ENCODE results near the gene METTL25.
A peak's percentile ranks its signal among the peaks of the same experiment; 100 is the strongest.
"Not testable (repeated sequence)": the region's sequence is repeated elsewhere in the genome, so short reads cannot be mapped to it uniquely, and the experiment has no call there.

METTL25 gene

DNA sequence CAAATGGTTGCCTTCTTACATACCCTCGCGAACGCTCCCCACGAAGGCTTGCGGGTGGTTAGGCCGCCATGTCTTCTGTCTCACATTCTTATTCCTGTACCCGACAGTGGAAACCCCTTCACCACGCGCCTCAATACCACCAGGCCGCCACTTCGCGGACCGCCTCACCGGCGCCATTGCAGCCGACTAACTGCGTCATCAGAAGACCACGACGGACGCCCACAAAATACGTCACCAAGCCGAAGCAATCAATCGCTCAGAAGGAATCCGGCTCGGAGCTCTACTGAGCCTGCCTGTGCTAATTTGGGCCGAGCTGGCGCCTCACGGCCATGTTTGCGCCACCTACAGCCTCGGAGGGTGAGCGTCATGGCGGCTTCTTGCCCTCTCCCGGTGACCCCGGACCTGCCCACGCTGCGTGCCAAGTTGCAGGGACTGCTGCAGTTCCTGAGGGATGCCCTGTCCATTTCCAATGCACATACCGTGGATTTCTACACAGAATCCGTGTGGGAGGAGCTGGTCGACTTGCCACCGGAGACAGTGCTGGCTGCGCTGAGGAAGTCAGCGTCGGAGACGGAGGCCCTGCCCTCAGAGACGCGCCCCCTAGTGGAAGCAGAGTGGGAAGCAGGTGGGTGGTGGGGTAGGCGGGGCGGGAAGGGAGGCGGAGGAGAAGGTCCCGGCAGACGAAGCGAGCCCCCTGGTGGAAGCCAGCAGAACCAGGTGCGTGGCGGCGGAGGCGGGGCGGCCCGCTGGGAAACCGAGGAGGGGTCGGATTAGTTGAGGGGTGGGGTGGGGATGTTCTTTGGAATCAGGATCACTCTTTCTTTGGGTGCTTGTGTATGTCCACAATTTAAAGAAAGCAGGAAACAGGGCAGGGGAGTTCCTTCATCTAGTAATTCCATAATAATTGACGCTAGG, at the start of gene METTL25, which contains the start of gene CCDC59:
METTL25 (plus strand) TSS at position 330 of the 915 bp plus-strand sequence; CDS start at position 367, 37 bp downstream.
CCDC59 (minus strand) TSS at position 188 of the 915 bp plus-strand sequence; CDS start at position 177, 11 bp downstream.
- peak; percentile 94 to 97 for DNase-seq (ENCODE audit: low read depth in 1 of 2, low spot score in 1 of 2)

- DNase-seq (ENCODE audit: low read depth in 1 of 2, low spot score in 1 of 2) = no peak
These were observed 43.9 kb upstream of the METTL25 start for GRCh38 chr12:82314406-82314892.

DNA sequence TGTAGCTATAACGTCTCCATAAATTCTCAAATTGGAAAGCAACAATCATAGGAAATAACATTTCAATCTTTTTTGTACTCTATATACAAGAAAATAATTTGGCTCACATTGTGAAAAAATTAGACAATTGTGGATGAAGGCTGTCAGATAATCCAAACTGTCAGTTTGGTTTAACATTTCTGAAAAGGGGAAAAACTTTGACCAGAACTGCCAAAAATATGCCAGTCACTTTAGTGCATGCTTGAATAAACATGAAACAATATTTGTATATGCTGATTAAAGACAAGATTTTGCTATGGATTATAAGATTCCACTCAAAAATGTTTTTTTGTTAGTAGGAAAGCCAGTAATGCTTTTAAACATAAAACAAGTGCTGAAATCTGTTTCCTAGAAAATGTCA, 39.1 kb upstream of the METTL25 start:
- DNase-seq (ENCODE audit: low read depth in 1 of 2, low spot score in 1 of 2) = no peak

DNA sequence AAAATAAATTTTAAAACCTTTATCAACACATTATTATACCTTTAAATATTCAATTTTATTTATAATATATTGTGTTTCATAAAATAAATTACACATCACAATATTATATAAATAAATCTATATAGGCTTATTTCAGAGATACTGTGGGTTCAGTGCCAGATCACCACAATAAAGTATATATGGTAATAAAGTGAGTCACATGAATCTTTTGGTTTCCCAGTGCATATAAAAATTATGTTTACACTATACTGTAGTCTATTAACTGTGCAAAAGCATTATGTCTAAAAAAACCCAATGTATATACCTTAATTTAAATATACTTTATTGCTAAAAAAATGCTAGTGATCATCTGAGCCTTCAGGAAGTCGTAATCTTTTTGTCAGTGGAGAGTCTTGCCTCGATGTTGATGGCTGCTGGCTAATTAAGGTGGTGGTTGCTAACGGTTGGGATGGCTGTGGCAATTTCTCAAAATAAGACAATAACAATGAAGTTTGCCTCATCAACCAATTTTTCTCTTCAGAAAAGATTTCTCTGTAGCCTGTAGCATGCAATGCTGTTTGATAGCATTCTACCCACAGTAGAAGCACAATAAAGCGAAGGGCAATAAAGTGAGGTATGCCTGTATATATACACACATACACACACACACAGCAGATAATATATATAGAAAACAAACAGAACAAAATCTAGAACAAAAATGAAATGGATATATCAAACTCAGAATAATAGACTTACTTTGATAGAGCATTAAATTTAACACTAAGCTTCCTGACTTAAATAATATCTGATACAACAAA, 32.6 kb upstream of the METTL25 start:
- DNase-seq (ENCODE audit: low read depth in 1 of 2, low spot score in 1 of 2) = no peak

GRCh38 chr12:82326905-82327503, 31.3 kb upstream of the METTL25 start:
- DNase-seq (ENCODE audit: low read depth in 1 of 2, low spot score in 1 of 2) = no peak

DNA sequence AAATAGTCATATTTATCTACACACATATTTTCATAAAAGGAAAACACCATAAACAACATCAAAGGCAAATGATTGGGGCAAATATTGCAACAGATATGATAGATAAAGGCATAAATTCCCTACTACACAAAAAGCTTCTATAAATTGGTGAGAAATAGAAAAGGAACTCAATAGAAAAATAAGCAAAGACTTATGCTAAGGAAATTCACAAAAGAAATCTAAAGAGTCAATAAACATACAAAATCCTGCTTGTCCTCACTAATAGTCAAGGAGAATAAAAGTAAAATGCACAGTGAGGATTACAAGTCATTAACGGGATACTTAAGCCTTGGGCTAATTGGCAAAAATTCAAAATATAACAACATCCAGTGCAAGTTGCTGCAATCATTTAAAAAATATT, 30.5 kb upstream of the METTL25 start:
- no peak for DNase-seq (ENCODE audit: low read depth in 1 of 2, low spot score in 1 of 2)

DNA sequence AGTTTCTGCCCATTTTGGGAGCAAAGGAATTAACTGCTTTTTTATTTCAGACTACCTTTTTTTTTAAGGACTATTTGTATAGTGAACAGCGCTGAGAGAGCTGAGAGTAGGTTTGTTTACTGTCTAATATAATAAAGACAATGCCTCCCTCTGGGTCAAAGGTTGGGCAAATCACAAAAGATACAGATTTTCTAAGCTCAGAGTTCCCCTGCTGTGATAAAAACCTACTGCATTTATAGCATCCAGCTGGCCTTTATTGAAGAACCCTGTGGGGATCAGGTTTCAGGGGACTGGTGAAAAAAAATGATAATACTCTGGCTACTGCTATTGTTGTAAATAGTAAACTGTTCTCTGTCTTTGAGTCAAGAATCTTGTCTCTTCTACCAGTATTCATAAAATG, 28.8 kb upstream of the METTL25 start:
- DNase-seq (ENCODE audit: low read depth in 1 of 2, low spot score in 1 of 2) = no peak

DNA sequence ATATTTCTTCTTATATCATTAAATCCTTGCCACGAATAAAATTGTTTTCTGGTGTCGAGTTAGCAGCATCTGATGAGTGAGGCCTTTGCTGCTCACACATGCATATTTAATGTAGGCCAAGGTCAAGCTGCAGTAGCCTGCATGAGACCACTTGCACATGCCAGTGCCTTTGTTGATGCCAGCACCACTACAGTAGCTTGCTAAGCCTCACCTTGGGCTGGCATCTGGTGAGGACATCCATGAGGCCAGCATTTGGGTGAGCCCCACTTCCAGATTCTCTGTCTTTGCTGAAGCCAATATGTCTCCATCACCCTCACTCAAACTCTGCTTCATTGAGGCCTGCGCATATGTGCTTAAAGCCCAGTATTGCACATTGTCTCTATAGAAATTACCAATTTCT, 8.2 kb upstream of the METTL25 start:
- no peak for DNase-seq (ENCODE audit: low read depth in 1 of 2, low spot score in 1 of 2)

- DNase-seq (ENCODE audit: low read depth in 1 of 2, low spot score in 1 of 2) = no peak
These were observed 6.9 kb upstream of the METTL25 start for GRCh38 chr12:82351390-82351789.

DNA sequence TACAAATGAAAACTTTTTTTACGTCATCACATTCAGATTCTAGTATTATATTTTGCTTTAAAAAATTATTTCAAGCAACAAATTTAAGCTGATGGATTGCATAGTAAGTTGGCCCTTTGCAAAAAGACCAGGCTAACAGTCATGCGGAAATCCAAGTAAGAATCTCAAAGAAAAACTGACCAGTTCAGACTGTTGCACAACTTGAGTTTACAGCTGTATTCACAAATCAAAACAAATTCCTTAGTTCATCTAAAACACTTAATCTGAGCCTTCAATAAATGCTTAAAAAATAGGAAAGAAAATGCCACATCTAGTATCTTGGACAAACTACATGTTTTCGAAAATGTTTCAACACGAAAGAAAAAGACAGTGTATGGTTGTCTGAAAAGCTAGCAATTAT, 989 bp upstream of the METTL25 start:
- no peak for DNase-seq (ENCODE audit: low read depth in 1 of 2, low spot score in 1 of 2)

DNA sequence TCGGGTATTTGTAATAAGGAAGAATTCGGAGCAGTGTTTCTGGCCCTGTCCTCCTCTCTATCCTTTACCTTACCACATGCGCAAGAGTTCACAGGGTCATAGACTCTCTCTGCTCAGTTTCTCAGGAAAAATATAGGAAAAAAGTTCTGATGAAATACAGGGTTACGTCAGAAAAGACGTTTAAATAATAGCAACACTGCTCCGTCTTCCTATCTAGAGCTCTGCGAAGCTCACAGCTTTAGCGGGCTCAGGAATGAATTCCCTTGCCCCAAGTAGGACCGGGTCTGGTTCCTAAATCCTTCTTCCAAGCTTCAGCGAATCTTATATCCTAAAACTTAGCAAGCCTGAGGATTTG, 507 bp upstream of the METTL25 start:
- no peak for DNase-seq (ENCODE audit: low read depth in 1 of 2, low spot score in 1 of 2)

GRCh38 chr12:82359115-82359478, 768 bp downstream of the METTL25 start:
- no peak for DNase-seq (ENCODE audit: low read depth in 1 of 2, low spot score in 1 of 2)

GRCh38 chr12:82360834-82361233, 2.5 kb downstream of the METTL25 start:
- not testable (repeated sequence) for DNase-seq (ENCODE audit: low read depth in 1 of 2, low spot score in 1 of 2)

- DNase-seq (ENCODE audit: low read depth in 1 of 2, low spot score in 1 of 2) = no peak
These were observed 3.2 kb downstream of the METTL25 start for GRCh38 chr12:82361461-82361915.

DNA sequence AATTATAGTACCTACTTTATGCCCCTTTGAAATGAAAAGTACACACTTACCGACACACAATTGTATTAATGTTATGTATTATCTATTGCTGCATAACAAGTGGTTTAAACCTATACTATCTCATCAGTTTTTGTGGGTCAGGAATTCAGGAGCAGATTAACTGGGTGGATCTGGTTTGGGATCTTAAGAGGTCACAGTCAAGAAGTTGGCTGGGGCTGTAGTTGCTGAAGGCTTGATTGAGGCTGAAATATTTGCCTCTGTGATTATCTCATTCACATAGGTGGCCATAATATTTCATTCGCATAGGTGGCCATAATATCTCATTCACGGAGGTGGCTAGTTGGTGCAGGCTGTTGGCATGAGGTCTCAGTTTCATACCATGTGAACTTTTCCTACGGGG, 5.7 kb downstream of the METTL25 start:
- DNase-seq (ENCODE audit: low read depth in 1 of 2, low spot score in 1 of 2) = no peak

DNA sequence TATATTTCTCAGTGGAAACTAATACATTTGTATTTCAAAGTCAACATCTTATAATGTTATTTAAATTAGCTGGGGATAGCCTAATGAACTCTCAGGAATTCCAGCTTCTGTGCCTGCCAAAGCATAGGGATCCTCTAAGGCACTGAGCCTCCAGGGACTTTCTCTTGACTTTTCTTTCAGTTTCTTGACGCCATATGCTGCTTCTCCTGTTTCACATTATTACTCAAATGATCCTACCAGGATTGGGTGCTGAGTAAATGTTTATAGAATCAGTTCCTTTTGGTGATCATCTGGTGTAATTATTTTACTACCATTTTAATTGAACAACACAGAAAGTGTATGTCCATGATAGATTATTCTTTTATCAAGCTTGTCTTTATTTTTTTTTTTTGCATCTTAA, 7.9 kb downstream of the METTL25 start:
- DNase-seq (ENCODE audit: low read depth in 1 of 2, low spot score in 1 of 2) = no peak

- DNase-seq (ENCODE audit: low read depth in 1 of 2, low spot score in 1 of 2) = no peak
These were observed 16.9 kb downstream of the METTL25 start for GRCh38 chr12:82375201-82375600.

DNA sequence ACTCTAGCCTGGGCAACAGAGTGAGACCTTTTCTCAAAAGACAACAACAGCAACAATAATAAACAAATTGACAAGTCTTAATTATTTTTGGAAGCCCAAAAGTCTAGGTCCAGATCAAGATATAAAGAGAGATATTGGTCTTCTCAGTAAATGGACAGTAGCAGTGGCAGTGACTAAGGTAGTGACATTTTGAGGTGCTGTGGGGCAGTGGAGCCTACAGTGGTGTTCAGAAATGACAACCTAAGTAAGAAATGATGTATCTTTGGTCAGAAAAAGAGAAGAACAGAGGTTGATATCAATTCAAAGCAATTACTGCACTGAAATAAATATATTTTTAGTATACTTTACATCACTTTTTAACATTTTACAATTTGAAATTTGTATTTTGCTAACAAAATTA, 20.7 kb downstream of the METTL25 start:
- no peak for DNase-seq (ENCODE audit: low read depth in 1 of 2, low spot score in 1 of 2)

GRCh38 chr12:82383930-82384552, 25.7 kb downstream of the METTL25 start:
- DNase-seq (ENCODE audit: low read depth in 1 of 2, low spot score in 1 of 2) = no peak

- no peak for DNase-seq (ENCODE audit: low read depth in 1 of 2, low spot score in 1 of 2)
These were observed 40.5 kb downstream of the METTL25 start for GRCh38 chr12:82398879-82399278.

GRCh38 chr12:82400819-82401218, 42.5 kb downstream of the METTL25 start:
- no peak for DNase-seq (ENCODE audit: low read depth in 1 of 2, low spot score in 1 of 2)

All from stimulated activated CD4-positive, alpha-beta T cell treated with anti-CD3 and anti-CD28 coated beads, Interleukin-15, amount 100 ng/mL, for 1 hour (primary cell).